Endodermal cell (in vitro differentiated cells): ENCODE results near the gene ALDOC. TPM values are rescaled to one million over a fixed set of nuclear protein-coding genes. Genes with fewer than 3 reads are reported as not detected.

Experiments used
- DNase-seq: peaks from one replicate; pipeline ENCODE4 v3.0.0-alpha.2; 2017
- H3K27ac ChIP-seq: 2 replicates; pipeline ENCODE4 v1.5.1; 2013; ENCODE audit warnings: mild to moderate bottlenecking, low read depth, low read length, moderate library complexity
- H3K27me3 ChIP-seq: 2 replicates; pipeline ENCODE4 v1.6.1; 2013; ENCODE audit warnings: mild to moderate bottlenecking, low read length, moderate library complexity; ENCODE audit not compliant: insufficient read depth, control insufficient read depth, poor library complexity, severe bottlenecking
- H3K36me3 ChIP-seq: 2 replicates; pipeline ENCODE4 v1.7.0; 2013; ENCODE audit warnings: mild to moderate bottlenecking, low read length, moderate library complexity; ENCODE audit not compliant: control insufficient read depth, insufficient read depth
- H3K4me1 ChIP-seq: one replicate; pipeline ENCODE4 v1.7.0; 2013; ENCODE audit warnings: low read length; ENCODE audit not compliant: control insufficient read depth, insufficient read depth
- H3K4me3 ChIP-seq: 2 replicates; pipeline ENCODE4 v1.5.1; 2013; ENCODE audit warnings: mild to moderate bottlenecking, low read length, moderate library complexity
- H3K9ac ChIP-seq: 2 replicates; pipeline ENCODE4 v1.6.1; 2013; ENCODE audit warnings: mild to moderate bottlenecking, low read length, moderate library complexity; ENCODE audit not compliant: poor library complexity, severe bottlenecking; ENCODE audit errors: extremely low read depth
- H3K9me3 ChIP-seq: 2 replicates; pipeline ENCODE4 v1.6.1; 2013; ENCODE audit warnings: mild to moderate bottlenecking, low read length, moderate library complexity; ENCODE audit not compliant: control insufficient read depth
- H3K27ac Mint-ChIP-seq: 2 replicates; pipeline ENCODE4 v1.8.0; 2020; ENCODE audit warnings: mixed read lengths
- H3K27me3 Mint-ChIP-seq: 2 replicates; pipeline ENCODE4 v1.8.0; 2021; ENCODE audit warnings: mild to moderate bottlenecking, mixed read lengths; ENCODE audit not compliant: insufficient read depth
- H3K36me3 Mint-ChIP-seq: 2 replicates; pipeline ENCODE4 v1.8.0; 2020; ENCODE audit warnings: low read depth, mixed read lengths
- H3K4me1 Mint-ChIP-seq: 2 replicates; pipeline ENCODE4 v1.8.0; 2020; ENCODE audit warnings: mixed read lengths
- H3K4me3 Mint-ChIP-seq: 2 replicates; pipeline ENCODE4 v1.8.0; 2020; ENCODE audit warnings: mild to moderate bottlenecking, moderate library complexity, mixed read lengths
- H3K9me3 Mint-ChIP-seq: 2 replicates; pipeline ENCODE4 v1.8.0; 2020; ENCODE audit warnings: mild to moderate bottlenecking, mixed read lengths
- WGBS, 2 experiments: methylation state at CpG; one replicate each; pipeline versions ENCODE4 v1.1.5 to v1.1.7; 2013; ENCODE audit warnings: missing lambda C conversion rate in 2 of 2, mixed read lengths in 1 of 2; ENCODE audit not compliant: insufficient coverage in 1 of 2, insufficient read length in 1 of 2; 5-methylcytosine and 5-hydroxymethylcytosine counted together
- total RNA-seq, 2 donors: library from RNA; stranded (reverse); fragmentation: NEBNext Ultra II Directional in 1 of 2; extraction: Animal tissue kit (Norgen Biotek cat#: 25700) in 1 of 2; gene quantifications; 2 replicates in 1 of 2; 3 replicates in 1 of 2; pipeline ENCODE4 v1.2.1, GENCODE V29; 2021
- TF ChIP-seq, protein P1 (sequence below): fragments of 200-600 bp; sonication (generic); conservative IDR thresholded peaks from 2 replicates; pipeline ENCODE4 v1.5.0; 2021; ENCODE audit warnings: antibody characterized with exemption, mild to moderate bottlenecking

The ALDOC gene
- total RNA-seq, 2 donors from 2014 or later = 12.3 to 14.1 TPM

- Histone ChIP-seq H3K4me1 (peaks cover 1% of the 10 kb centered on the region), H3K36me3 (peaks cover 50% of the 10 kb centered on the region), H3K9me3 (no peaks in the 10 kb centered on the region), H3K27ac (no peak overlapping the region), H3K27me3 (no peaks in the 10 kb centered on the region), H3K9ac (no peak overlapping the region), H3K4me3 (no peak overlapping the region)
- peaks cover 47% of the 10 kb centered on the region for H3K36me3 Mint-ChIP-seq
- no peak overlapping the region for H3K4me3 Mint-ChIP-seq
- WGBS, 2 experiments = 95 to 98% methylated on average over 6 of the region's 6 CpGs
- H3K27me3 Mint-ChIP-seq = no peaks in the 10 kb centered on the region
- no peaks in the 10 kb centered on the region for H3K9me3 Mint-ChIP-seq
- TF ChIP-seq, protein P1, sequence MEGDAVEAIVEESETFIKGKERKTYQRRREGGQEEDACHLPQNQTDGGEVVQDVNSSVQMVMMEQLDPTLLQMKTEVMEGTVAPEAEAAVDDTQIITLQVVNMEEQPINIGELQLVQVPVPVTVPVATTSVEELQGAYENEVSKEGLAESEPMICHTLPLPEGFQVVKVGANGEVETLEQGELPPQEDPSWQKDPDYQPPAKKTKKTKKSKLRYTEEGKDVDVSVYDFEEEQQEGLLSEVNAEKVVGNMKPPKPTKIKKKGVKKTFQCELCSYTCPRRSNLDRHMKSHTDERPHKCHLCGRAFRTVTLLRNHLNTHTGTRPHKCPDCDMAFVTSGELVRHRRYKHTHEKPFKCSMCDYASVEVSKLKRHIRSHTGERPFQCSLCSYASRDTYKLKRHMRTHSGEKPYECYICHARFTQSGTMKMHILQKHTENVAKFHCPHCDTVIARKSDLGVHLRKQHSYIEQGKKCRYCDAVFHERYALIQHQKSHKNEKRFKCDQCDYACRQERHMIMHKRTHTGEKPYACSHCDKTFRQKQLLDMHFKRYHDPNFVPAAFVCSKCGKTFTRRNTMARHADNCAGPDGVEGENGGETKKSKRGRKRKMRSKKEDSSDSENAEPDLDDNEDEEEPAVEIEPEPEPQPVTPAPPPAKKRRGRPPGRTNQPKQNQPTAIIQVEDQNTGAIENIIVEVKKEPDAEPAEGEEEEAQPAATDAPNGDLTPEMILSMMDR = no peak
- H3K4me1 Mint-ChIP-seq = peaks cover 18% of the 10 kb centered on the region
- no peak for DNase-seq
- H3K27ac Mint-ChIP-seq = no peak overlapping the region
Measured at GRCh38 chr17:28554565-28554964, 22.1 kb downstream of the ALDOC start.

DNA sequence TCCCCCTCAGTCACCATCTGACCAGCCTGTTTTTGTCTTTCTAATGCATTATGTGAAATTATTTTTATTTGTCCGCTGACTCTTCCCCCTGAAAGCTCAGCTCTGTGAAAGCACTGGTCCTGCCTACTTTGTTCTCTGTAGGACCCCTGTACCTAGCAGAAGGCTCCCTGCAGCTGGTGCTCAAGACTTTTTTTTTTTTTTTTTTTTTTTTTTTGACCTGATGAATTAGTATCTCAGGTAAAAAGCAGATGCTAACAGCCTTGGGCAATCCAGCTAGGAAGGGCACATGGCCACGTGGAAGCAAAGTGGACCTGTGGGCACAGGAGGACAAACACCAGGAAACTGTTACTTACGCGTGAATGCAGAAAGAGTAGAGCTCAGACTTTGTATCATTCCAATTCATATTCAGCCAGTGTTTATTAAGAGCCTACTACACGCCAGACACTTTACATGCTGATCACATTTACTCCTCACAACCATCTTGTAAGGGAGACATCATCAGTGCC, 23.6 kb downstream of the ALDOC start:
- no peak overlapping the region for H3K27ac Mint-ChIP-seq
- no peak for DNase-seq
- TF ChIP-seq, protein P1 = no peak
- H3K9me3 Mint-ChIP-seq = no peaks in the 10 kb centered on the region
- H3K4me3 ChIP-seq = peak overlapping the region; percentile 86
- peaks cover 4% of the 10 kb centered on the region for H3K4me1 ChIP-seq
- H3K9me3 ChIP-seq = no peaks in the 10 kb centered on the region
- no peak overlapping the region for H3K9ac ChIP-seq
- H3K4me1 Mint-ChIP-seq = peaks cover 24% of the 10 kb centered on the region
- H3K27me3 Mint-ChIP-seq = no peaks in the 10 kb centered on the region
- H3K36me3 ChIP-seq = peaks cover 42% of the 10 kb centered on the region
- H3K27me3 ChIP-seq = no peaks in the 10 kb centered on the region
- H3K27ac ChIP-seq = peak overlapping the region; percentile 33
- WGBS, 2 experiments = 84% methylated on average over 4 to 5 of the region's 5 CpGs
- H3K36me3 Mint-ChIP-seq = peaks cover 41% of the 10 kb centered on the region
- peak overlapping the region; percentile 85 for H3K4me3 Mint-ChIP-seq

- H3K9me3 Mint-ChIP-seq = no peaks in the 10 kb centered on the region
- H3K27me3 Mint-ChIP-seq = no peaks in the 10 kb centered on the region
- WGBS, 2 experiments = 0% methylated on average over 12 to 64 of the region's 67 CpGs
- TF ChIP-seq, protein P1 = no peak
- Histone ChIP-seq H3K4me1 (peaks cover 4% of the 10 kb centered on the region), H3K9me3 (no peaks in the 10 kb centered on the region), H3K9ac (peak within 1 kb of the TSS; percentile 32), H3K4me3 (peak within 1 kb of the TSS; percentile 86), H3K36me3 (peaks cover 37% of the 10 kb centered on the region), H3K27ac (peak within 1 kb of the TSS; percentile 33), H3K27me3 (no peaks in the 10 kb centered on the region)
- peaks cover 27% of the 10 kb centered on the region for H3K4me1 Mint-ChIP-seq
- peak; percentile 96 for DNase-seq
- peak within 1 kb of the TSS; percentile 85 for H3K4me3 Mint-ChIP-seq
- H3K36me3 Mint-ChIP-seq = peaks cover 39% of the 10 kb centered on the region
- peak within 1 kb of the TSS; percentile 87 for H3K27ac Mint-ChIP-seq
Measured at GRCh38 chr17:28552176-28552999, 24.3 kb downstream of the ALDOC start, which contains the start of gene UNC119. Gene UNC119, minus strand, starts transcription at chr17:28552624. Its CDS starts 67 bp downstream, at chr17:28552557.
